H9 (cell line): ENCODE results near the gene RPS23. TPM values are rescaled to one million over a fixed set of nuclear protein-coding genes. Genes with fewer than 3 reads are reported as not detected.

Source experiments
- DNase-seq: peaks from one replicate; pipeline ENCODE4 v3.0.0-alpha.2; 2017
- H2AFZ ChIP-seq: one replicate; pipeline ENCODE4 v1.6.1; 2013; ENCODE audit warnings: mild to moderate bottlenecking, low read length, control low read depth, moderate library complexity
- H2AK5ac ChIP-seq: 2 replicates; pipeline ENCODE4 v1.6.1; 2013; ENCODE audit warnings: low read length, control low read depth, mixed read lengths; ENCODE audit not compliant: insufficient read length
- H2BK120ac ChIP-seq: one replicate; pipeline ENCODE4 v1.6.1; 2013; ENCODE audit warnings: low read depth, mild to moderate bottlenecking, low read length, control low read depth, inconsistent platforms; ENCODE audit not compliant: poor library complexity, severe bottlenecking
- H2BK12ac ChIP-seq: 2 replicates; pipeline ENCODE4 v1.6.1; 2013; ENCODE audit warnings: low read length, control low read depth, mixed read lengths, low read depth; ENCODE audit not compliant: insufficient read length
- H2BK15ac ChIP-seq: 2 replicates; pipeline ENCODE4 v1.6.1; 2013; ENCODE audit warnings: low read depth, low read length, control low read depth
- H2BK20ac ChIP-seq: one replicate; pipeline ENCODE4 v1.6.1; 2013; ENCODE audit warnings: low read depth, mild to moderate bottlenecking, low read length, control low read depth, inconsistent platforms; ENCODE audit not compliant: poor library complexity, severe bottlenecking
- H2BK5ac ChIP-seq: 2 replicates; pipeline ENCODE4 v1.6.1; 2013; ENCODE audit warnings: low read length, control low read depth, mixed read lengths; ENCODE audit not compliant: insufficient read length
- H3K14ac ChIP-seq: 2 replicates; pipeline ENCODE4 v1.6.1; 2013; ENCODE audit warnings: low read length, control low read depth; ENCODE audit not compliant: insufficient read depth
- H3K18ac ChIP-seq: 2 replicates; pipeline ENCODE4 v1.6.1; 2013; ENCODE audit warnings: low read depth, mild to moderate bottlenecking, mixed read lengths, low read length, control low read depth; ENCODE audit not compliant: insufficient read length
- H3K23ac ChIP-seq: 2 replicates; pipeline ENCODE4 v1.6.1; 2013; ENCODE audit warnings: low read length, control low read depth, mixed read lengths, low read depth; ENCODE audit not compliant: insufficient read length
- H3K23me2 ChIP-seq: 2 replicates; pipeline ENCODE4 v1.6.1; 2013; ENCODE audit warnings: low read depth, mild to moderate bottlenecking, mixed read lengths, low read length, control low read depth; ENCODE audit not compliant: insufficient read length, poor library complexity, severe bottlenecking
- H3K27ac ChIP-seq: 2 replicates; pipeline ENCODE4 v1.5.1; 2013; ENCODE audit warnings: low read length, control low read depth, mixed read lengths, low read depth; ENCODE audit not compliant: insufficient read length
- H3K27me3 ChIP-seq: 2 replicates; pipeline ENCODE4 v1.6.1; 2013; ENCODE audit warnings: low read length, control low read depth, inconsistent platforms; ENCODE audit not compliant: insufficient read depth
- H3K4ac ChIP-seq: 2 replicates; pipeline ENCODE4 v1.6.1; 2013; ENCODE audit warnings: low read depth, mild to moderate bottlenecking, control low read depth, inconsistent platforms, low read length, moderate library complexity
- H3K4me1 ChIP-seq: 2 replicates; pipeline ENCODE4 v1.6.1; 2013; ENCODE audit warnings: low read length, control low read depth, inconsistent platforms; ENCODE audit not compliant: insufficient read depth
- H3K4me2 ChIP-seq: 2 replicates; pipeline ENCODE4 v1.6.1; 2013; ENCODE audit warnings: low read length, control low read depth, mixed read lengths; ENCODE audit not compliant: insufficient read length, insufficient read depth
- H3K56ac ChIP-seq: 2 replicates; pipeline ENCODE4 v1.6.1; 2013; ENCODE audit warnings: low read depth, mild to moderate bottlenecking, mixed read lengths, low read length, control low read depth; ENCODE audit not compliant: insufficient read length
- H3K79me1 ChIP-seq: 2 replicates; pipeline ENCODE4 v1.6.1; 2013; ENCODE audit warnings: low read depth, mild to moderate bottlenecking, moderate library complexity, low read length, control low read depth, inconsistent platforms; ENCODE audit not compliant: insufficient read depth, poor library complexity, severe bottlenecking
- H3K79me2 ChIP-seq: 2 replicates; pipeline ENCODE4 v1.6.1; 2013; ENCODE audit warnings: low read length, control low read depth, inconsistent platforms; ENCODE audit not compliant: insufficient read depth
- H3K9ac ChIP-seq: 2 replicates; pipeline ENCODE4 v1.6.1; 2013; ENCODE audit warnings: low read length, control low read depth, mixed read lengths; ENCODE audit not compliant: insufficient read length; ENCODE audit errors: extremely low read depth
- H3K9me3 ChIP-seq: one replicate; pipeline ENCODE4 v1.6.1; 2013; ENCODE audit warnings: low read depth, low read length, inconsistent platforms; ENCODE audit not compliant: control insufficient read depth
- H3T11ph ChIP-seq: one replicate; pipeline ENCODE4 v1.6.1; 2013; ENCODE audit warnings: mild to moderate bottlenecking, low read length, control low read depth, inconsistent platforms
- H4K20me1 ChIP-seq: one replicate; pipeline ENCODE4 v1.6.1; 2013; ENCODE audit not compliant: control insufficient read depth, insufficient read length, insufficient read depth
- H4K5ac ChIP-seq: 2 replicates; pipeline ENCODE4 v1.6.1; 2013; ENCODE audit warnings: low read depth, mild to moderate bottlenecking, mixed read lengths, low read length, control low read depth; ENCODE audit not compliant: insufficient read length
- H4K8ac ChIP-seq: replicated peaks from 2 replicates; pipeline ENCODE4 v1.6.1; 2013; ENCODE audit warnings: low read length, control low read depth, mixed read lengths, low read depth; ENCODE audit not compliant: insufficient read length
- H4K91ac ChIP-seq: 2 replicates; pipeline ENCODE4 v1.6.1; 2013; ENCODE audit warnings: low read depth, mild to moderate bottlenecking, moderate library complexity, mixed read lengths, low read length, control low read depth; ENCODE audit not compliant: insufficient read length
- H3K27ac Mint-ChIP-seq, 3 experiments: 2 replicates in 2 of 3; 3 replicates in 1 of 3; pipeline ENCODE4 v1.8.0; 2020 to 2021; ENCODE audit warnings: mixed read lengths in 3 of 3, mild to moderate bottlenecking in 1 of 3, moderate library complexity in 1 of 3
- H3K27me3 Mint-ChIP-seq: 2 replicates; pipeline ENCODE4 v1.8.0; 2021; ENCODE audit warnings: low read depth, mild to moderate bottlenecking, moderate library complexity, mixed read lengths
- H3K36me3 Mint-ChIP-seq, 3 experiments: 2 replicates in 2 of 3; 3 replicates in 1 of 3; pipeline ENCODE4 v1.8.0; 2020 to 2021; ENCODE audit warnings: low read depth in 3 of 3, mixed read lengths in 3 of 3; ENCODE audit not compliant: insufficient read depth in 1 of 3
- H3K4me1 Mint-ChIP-seq, 2 experiments: 2 replicates each; pipeline ENCODE4 v1.8.0; 2020; ENCODE audit warnings: mixed read lengths in 2 of 2
- H3K4me3 Mint-ChIP-seq, 2 experiments: 2 replicates in 1 of 2; 3 replicates in 1 of 2; pipeline ENCODE4 v1.8.0; 2020 to 2021; ENCODE audit warnings: mild to moderate bottlenecking in 2 of 2, mixed read lengths in 2 of 2, moderate library complexity in 1 of 2
- H3K9me3 Mint-ChIP-seq, 2 experiments: 2 replicates in 1 of 2; 3 replicates in 1 of 2; pipeline ENCODE4 v1.8.0; 2020; ENCODE audit warnings: mild to moderate bottlenecking in 2 of 2, mixed read lengths in 2 of 2, moderate library complexity in 1 of 2
- CTCF ChIP-seq: fragments of 200-600 bp; sonication (generic); conservative IDR thresholded peaks from 3 replicates; pipeline ENCODE4 v1.8.0; 2021; ENCODE audit warnings: antibody characterized with exemption, mild to moderate bottlenecking
- WGBS: extraction: QIAGEN DNeasy Blood & Tissue Kit; methylation state at CpG from one replicate; pipeline ENCODE4 v1.1.7; 2013; ENCODE audit warnings: missing lambda C conversion rate, low lambda C conversion rate, mixed read lengths; ENCODE audit not compliant: insufficient read length; ENCODE audit errors: extremely low coverage; 5-methylcytosine and 5-hydroxymethylcytosine counted together
- total RNA-seq: library from RNA; stranded (reverse); gene quantifications from 2 replicates; pipeline ENCODE4 v1.2.1, GENCODE V29; 2021

RPS23 gene
- total RNA-seq, 1 experiment from 2014 or later, result 2,916 TPM

- Histone ChIP-seq H2BK120ac (no peak overlapping the region), H3K9me3 (no peaks in the 10 kb centered on the region), H3K4me1 (no peaks in the 10 kb centered on the region; the same call in 1 of the 2 replicates), H3K56ac (no peak overlapping the region), H4K20me1 (no peaks in the 10 kb centered on the region), H3K14ac (no peak overlapping the region), H2AK5ac (no peak overlapping the region), H3K27ac (peak overlapping the region; percentile 67), H3T11ph (no peak overlapping the region), H3K4me2 (no peak overlapping the region), H3K4ac (no peak overlapping the region), H2BK15ac (no peak overlapping the region), H3K23ac (no peak overlapping the region), H3K18ac (no peak overlapping the region), H3K9ac (no peak overlapping the region), H2BK5ac (no peak overlapping the region), H3K23me2 (peaks cover 4% of the 10 kb centered on the region), H2AFZ (no peak overlapping the region), H2BK20ac (no peak overlapping the region), H3K79me1 (no peaks in the 10 kb centered on the region), H4K91ac (no peak overlapping the region), H3K27me3 (no peaks in the 10 kb centered on the region), H4K8ac (no peak overlapping the region), H3K79me2 (peaks cover 5% of the 10 kb centered on the region; the same call in 1 of the 2 replicates), H4K5ac (no peak overlapping the region), H2BK12ac (no peak overlapping the region)
- Mint-ChIP-seq H3K27me3 (no peaks in the 10 kb centered on the region; the same call in 1 of the 2 replicates), H3K4me3 (peak overlapping the region in 1 of 2 experiments; percentile 38; a peak in 1 of 5 replicates), H3K9me3 (no peaks in the 10 kb centered on the region; a peak in 1 of 5 replicates), H3K36me3 (peaks cover 34 to 46% (median 43%) of the 10 kb centered on the region in 3 experiments), H3K4me1 (peaks cover 55 to 65% of the 10 kb centered on the region in 2 experiments), H3K27ac (peak overlapping the region; percentile 11 to 97 (median 94); a peak in 6 of 7 replicates)
- DNase-seq, result no peak
- TF ChIP-seq CTCF, result no peak
- no CpG with 5 or more reads among the region's 1 CpG for WGBS
These were observed 2.9 kb downstream of the RPS23 start for GRCh38 chr5:82275216-82275664.
